SH-SY5Y (cell line): ENCODE data around the gene LSM4.

Experiments
- GATA2 ChIP-seq: IDR thresholded peaks from 2 replicates; pipeline ENCODE4 v1.6.1; 2011; ENCODE audit warnings: mild to moderate bottlenecking, low read depth, low read length
- GATA3 ChIP-seq: IDR thresholded peaks from 2 replicates; pipeline ENCODE4 v1.6.1; 2011; ENCODE audit warnings: low read depth, mild to moderate bottlenecking, low read length, moderate library complexity

- TF ChIP-seq GATA2 (no peak), GATA3 (no peak)
Observed at GRCh38 chr19:18292810-18293641, 29.9 kb downstream of the LSM4 start.
